Panc1 (cell line): ENCODE measurements around the gene KCNIP4. TPM values are rescaled to one million over a fixed set of nuclear protein-coding genes. Genes with fewer than 3 reads are reported as not detected.

Experiments
- ATAC-seq: fragments of 200-7000 bp; cut with Tn5 transposase; 2 replicates; pipeline ENCODE4 v1.9.1; 2020; ENCODE audit warnings: mild to moderate bottlenecking, moderate library complexity
- BruUV-seq: library from RNA; stranded (reverse); fragments of 400-500 nt; replicated peaks from 2 replicates; lab custom pipeline; 2021; lab: Mats Ljungman, UMichigan
- CTCF ChIA-PET: fragments of 300-600 bp; sonication (Branson Sonifier 250); formaldehyde crosslinking; loops from one replicate; lab custom pipeline; 2022; ENCODE audit warnings: antibody characterized with exemption; lab: Charles Lee
- POLR2A ChIA-PET: fragments of 300-600 bp; sonication (Branson Sonifier 250); formaldehyde crosslinking; loops from one replicate; lab custom pipeline; 2022; ENCODE audit warnings: antibody characterized with exemption; lab: Charles Lee
- DNase-seq: peaks from one replicate; pipeline ENCODE4 v3.0.0-alpha.2; 2010; ENCODE audit warnings: low read depth, low spot score
- H3K27ac ChIP-seq: 2 replicates; pipeline ENCODE4 v1.5.1; 2011; ENCODE audit warnings: mild to moderate bottlenecking, low read length, inconsistent platforms
- H3K27me3 ChIP-seq: fragments of 200-500 bp; sonication (Bioruptor generic); 2 replicates; pipeline ENCODE4 v1.6.0; 2014; ENCODE audit warnings: low read length, inconsistent platforms; ENCODE audit not compliant: control insufficient read depth, insufficient read depth
- H3K36me3 ChIP-seq: fragments of 200-500 bp; sonication (Bioruptor generic); 2 replicates; pipeline ENCODE4 v1.5.1; 2014; ENCODE audit warnings: inconsistent platforms, mild to moderate bottlenecking, low read length, moderate library complexity; ENCODE audit not compliant: control insufficient read depth, insufficient read depth
- H3K4me1 ChIP-seq: 2 replicates; pipeline ENCODE4 v1.5.1; 2011; ENCODE audit warnings: inconsistent platforms, mild to moderate bottlenecking, low read length, moderate library complexity; ENCODE audit not compliant: control insufficient read depth, insufficient read depth
- H3K4me3 ChIP-seq, 2 experiments: 2 replicates each; pipeline ENCODE4 v1.5.1; 2011 to 2012; ENCODE audit warnings: low read depth in 2 of 2, low read length in 2 of 2, mild to moderate bottlenecking in 2 of 2, inconsistent platforms in 1 of 2, moderate library complexity in 1 of 2
- H3K9me3 ChIP-seq: fragments of 200-500 bp; sonication (Bioruptor generic); 2 replicates; pipeline ENCODE4 v1.5.1; 2014; ENCODE audit warnings: low read depth, mild to moderate bottlenecking, inconsistent platforms, low read length, moderate library complexity; ENCODE audit not compliant: control insufficient read depth, insufficient read depth
- POLR2AphosphoS5 ChIP-seq: IDR thresholded peaks from 2 replicates; pipeline ENCODE4 v1.6.1; 2012; ENCODE audit warnings: mild to moderate bottlenecking, low read depth, low read length, moderate library complexity
- SIN3A ChIP-seq: IDR thresholded peaks from 2 replicates; pipeline ENCODE4 v1.6.1; 2012; ENCODE audit warnings: low read depth, mild to moderate bottlenecking, low read length, moderate library complexity, borderline replicate concordance; ENCODE audit not compliant: insufficient read depth
- TCF7L2 ChIP-seq: IDR thresholded peaks from 2 replicates; pipeline ENCODE4 v1.6.1; 2011; ENCODE audit warnings: mild to moderate bottlenecking, low read depth, low read length, inconsistent platforms
- in situ Hi-C: cut with HindIII; loops from 2 replicates; pipeline ENCODE4 v1.10.0; 2016; ENCODE audit warnings: low sequenced_read_pairs, low pct_unique_long_range_greater_than_20kb
- intact Hi-C: fragments of 100-400 bp; cut with micrococcal nuclease; formaldehyde crosslinking; loops from one replicate; pipeline ENCODE4 v1.10.0; 2022; ENCODE audit not compliant: unreplicated experiment
- total RNA-seq: library from RNA; stranded (reverse); gene quantifications from one replicate; pipeline ENCODE4 v1.2.1, GENCODE V29; 2021; ENCODE audit not compliant: unreplicated experiment
- TF ChIP-seq, protein P1 (sequence below), 2 experiments: IDR thresholded peaks; 2 replicates each; pipeline ENCODE4 v1.6.1; 2011 to 2012; ENCODE audit warnings: low read depth in 2 of 2, control low read depth in 1 of 2, low read length in 1 of 2, mild to moderate bottlenecking in 1 of 2, moderate library complexity in 1 of 2; ENCODE audit not compliant: insufficient read depth in 1 of 2
- TF ChIP-seq, protein P2 (sequence below): fragments of 450-650 bp; IDR thresholded peaks from 2 replicates; pipeline ENCODE4 v1.5.1; 2017; ENCODE audit warnings: mild to moderate bottlenecking

KCNIP4 gene
- total RNA-seq, 1 experiment from 2014 or later = not detected

DNA sequence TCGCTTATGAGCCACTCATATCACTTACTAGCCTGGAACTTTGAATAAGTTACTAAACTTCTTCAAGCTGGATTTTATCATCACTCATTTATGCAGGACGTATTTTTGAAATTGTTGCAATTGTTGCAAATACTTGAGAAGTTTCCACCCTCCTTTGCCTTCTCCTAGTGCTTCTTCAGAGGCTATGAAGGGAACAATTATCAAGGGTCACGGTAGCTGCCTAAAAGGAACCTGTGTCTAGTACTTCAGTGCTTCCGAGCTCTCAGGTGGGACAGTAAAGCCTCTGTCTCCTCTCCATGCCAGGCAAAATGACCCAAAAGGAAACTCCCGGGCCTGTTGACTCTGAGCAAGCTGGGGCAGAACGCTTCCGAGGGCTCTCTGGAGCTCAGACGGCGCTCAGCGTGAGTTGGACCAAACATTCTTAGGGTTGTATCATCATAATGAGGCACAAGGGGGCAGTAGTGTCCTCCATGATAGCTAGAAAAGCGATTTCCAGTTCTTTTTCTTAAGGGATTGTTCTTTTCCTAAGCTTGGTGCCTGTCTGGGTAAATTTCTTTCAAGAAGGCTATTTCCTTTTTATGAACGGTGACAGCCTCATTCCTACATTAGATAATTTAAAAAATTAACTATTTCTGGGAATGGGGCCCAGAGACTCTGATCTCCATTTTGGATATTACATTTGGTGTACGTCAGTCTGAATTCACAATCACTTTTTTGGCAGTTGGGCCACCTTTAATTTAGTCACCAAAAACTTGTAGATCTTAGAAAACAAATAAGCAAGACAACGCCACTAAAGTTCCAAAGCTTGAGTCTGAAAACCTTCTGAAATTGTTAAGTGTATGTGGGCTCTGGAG, 1175.2 kb downstream of the KCNIP4 start:
- ChIA-PET POLR2A (no interaction called here), CTCF (interaction anchor here (0.5 to 1.3 kb wide), 5 partner anchors 54 to 697 kb away, joined by 3 to 8 read pairs (median 3); no protein-coding TSS in a partner anchor)
- Histone ChIP-seq H3K9me3 (no peaks in the 10 kb centered on the region), H3K36me3 (no peaks in the 10 kb centered on the region), H3K27me3 (no peaks in the 10 kb centered on the region), H3K4me1 (no peaks in the 10 kb centered on the region), H3K27ac (no peak overlapping the region), H3K4me3 (no peak overlapping the region)
- DNase-seq (peak; percentile 15), ATAC-seq (peak; percentile 78; the same call in 1 of the 2 replicates)
- in situ Hi-C loops = no loop called here
- intact Hi-C loops = loop anchor here (2.0 to 10.0 kb wide), 3 partner anchors 361 to 991 kb away; no protein-coding TSS in a partner anchor
- no TSS peak for BruUV-seq
- TF ChIP-seq, protein P1, sequence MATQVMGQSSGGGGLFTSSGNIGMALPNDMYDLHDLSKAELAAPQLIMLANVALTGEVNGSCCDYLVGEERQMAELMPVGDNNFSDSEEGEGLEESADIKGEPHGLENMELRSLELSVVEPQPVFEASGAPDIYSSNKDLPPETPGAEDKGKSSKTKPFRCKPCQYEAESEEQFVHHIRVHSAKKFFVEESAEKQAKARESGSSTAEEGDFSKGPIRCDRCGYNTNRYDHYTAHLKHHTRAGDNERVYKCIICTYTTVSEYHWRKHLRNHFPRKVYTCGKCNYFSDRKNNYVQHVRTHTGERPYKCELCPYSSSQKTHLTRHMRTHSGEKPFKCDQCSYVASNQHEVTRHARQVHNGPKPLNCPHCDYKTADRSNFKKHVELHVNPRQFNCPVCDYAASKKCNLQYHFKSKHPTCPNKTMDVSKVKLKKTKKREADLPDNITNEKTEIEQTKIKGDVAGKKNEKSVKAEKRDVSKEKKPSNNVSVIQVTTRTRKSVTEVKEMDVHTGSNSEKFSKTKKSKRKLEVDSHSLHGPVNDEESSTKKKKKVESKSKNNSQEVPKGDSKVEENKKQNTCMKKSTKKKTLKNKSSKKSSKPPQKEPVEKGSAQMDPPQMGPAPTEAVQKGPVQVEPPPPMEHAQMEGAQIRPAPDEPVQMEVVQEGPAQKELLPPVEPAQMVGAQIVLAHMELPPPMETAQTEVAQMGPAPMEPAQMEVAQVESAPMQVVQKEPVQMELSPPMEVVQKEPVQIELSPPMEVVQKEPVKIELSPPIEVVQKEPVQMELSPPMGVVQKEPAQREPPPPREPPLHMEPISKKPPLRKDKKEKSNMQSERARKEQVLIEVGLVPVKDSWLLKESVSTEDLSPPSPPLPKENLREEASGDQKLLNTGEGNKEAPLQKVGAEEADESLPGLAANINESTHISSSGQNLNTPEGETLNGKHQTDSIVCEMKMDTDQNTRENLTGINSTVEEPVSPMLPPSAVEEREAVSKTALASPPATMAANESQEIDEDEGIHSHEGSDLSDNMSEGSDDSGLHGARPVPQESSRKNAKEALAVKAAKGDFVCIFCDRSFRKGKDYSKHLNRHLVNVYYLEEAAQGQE (IDR thresholded peaks at IDR 0.05; ENCODE audit: insufficient read depth in 1 of 2, low read depth in 2 of 2, low read length in 1 of 2) = no peak
- TF ChIP-seq, protein P2, sequence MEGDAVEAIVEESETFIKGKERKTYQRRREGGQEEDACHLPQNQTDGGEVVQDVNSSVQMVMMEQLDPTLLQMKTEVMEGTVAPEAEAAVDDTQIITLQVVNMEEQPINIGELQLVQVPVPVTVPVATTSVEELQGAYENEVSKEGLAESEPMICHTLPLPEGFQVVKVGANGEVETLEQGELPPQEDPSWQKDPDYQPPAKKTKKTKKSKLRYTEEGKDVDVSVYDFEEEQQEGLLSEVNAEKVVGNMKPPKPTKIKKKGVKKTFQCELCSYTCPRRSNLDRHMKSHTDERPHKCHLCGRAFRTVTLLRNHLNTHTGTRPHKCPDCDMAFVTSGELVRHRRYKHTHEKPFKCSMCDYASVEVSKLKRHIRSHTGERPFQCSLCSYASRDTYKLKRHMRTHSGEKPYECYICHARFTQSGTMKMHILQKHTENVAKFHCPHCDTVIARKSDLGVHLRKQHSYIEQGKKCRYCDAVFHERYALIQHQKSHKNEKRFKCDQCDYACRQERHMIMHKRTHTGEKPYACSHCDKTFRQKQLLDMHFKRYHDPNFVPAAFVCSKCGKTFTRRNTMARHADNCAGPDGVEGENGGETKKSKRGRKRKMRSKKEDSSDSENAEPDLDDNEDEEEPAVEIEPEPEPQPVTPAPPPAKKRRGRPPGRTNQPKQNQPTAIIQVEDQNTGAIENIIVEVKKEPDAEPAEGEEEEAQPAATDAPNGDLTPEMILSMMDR = peak; percentile 73

DNA sequence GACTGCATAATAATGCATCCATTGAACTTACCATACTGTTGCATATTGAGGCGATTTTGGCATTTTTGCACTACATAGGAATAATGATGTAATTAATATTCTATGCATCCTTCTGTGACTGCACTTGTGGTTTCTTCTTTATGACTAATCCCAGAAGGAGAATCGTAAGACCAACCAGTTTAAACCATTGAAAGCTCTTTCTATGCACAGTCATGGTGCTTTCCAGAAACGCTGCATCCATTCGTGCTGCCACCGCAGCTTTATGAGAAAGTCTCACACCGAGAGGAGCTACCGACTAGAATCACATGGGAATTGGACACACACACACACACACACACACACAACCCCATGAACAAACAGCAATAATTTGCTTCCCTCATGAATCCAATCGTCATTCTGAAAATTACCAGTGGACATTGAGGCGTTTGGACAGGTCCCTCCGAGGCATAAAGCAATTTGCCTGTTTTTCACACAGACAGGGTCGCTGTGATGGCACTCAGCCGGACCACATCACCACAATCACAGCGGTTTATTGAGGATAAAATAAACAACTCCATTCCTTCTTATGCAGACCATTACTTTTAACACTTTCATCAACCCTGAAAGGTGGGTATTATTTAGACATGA, 1184.1 kb downstream of the KCNIP4 start:
- BruUV-seq = no TSS peak
- TF ChIP-seq POLR2AphosphoS5 (no peak), TCF7L2 (no peak), SIN3A (no peak)
- TF ChIP-seq, protein P1 (IDR thresholded peaks at IDR 0.05; ENCODE audit: insufficient read depth in 1 of 2, low read depth in 2 of 2, low read length in 1 of 2) = no peak
- TF ChIP-seq, protein P2 = no peak
- ChIA-PET POLR2A (no interaction called here), CTCF (interaction anchor here (0.6 kb wide), 1 partner anchor 121 kb away, joined by 3 read pairs; no protein-coding TSS in a partner anchor)
- Histone ChIP-seq H3K4me3 (no peak overlapping the region), H3K9me3 (no peaks in the 10 kb centered on the region), H3K36me3 (no peaks in the 10 kb centered on the region), H3K27me3 (no peaks in the 10 kb centered on the region), H3K4me1 (no peaks in the 10 kb centered on the region), H3K27ac (no peak overlapping the region)
- no peak for ATAC-seq
- in situ Hi-C loops = no loop called here
- intact Hi-C loops = no loop called here
- DNase-seq = no peak
